NCI-H146 (cell line): ENCODE results near the gene PRSS48.
"Not testable (repeated sequence)": the region's sequence is repeated elsewhere in the genome, so short reads cannot be mapped to it uniquely, and the experiment has no call there.

Experiments
- DNase-seq: peaks from one replicate; lab custom pipeline; 2025; lab: John Stamatoyannopoulos, UW

Gene PRSS48

GRCh38 chr4:151318307-151319006, 41.5 kb downstream of the PRSS48 start:
- DNase-seq, result no peak

- DNase-seq, result no peak
Measured at GRCh38 chr4:151319490-151319889, 42.5 kb downstream of the PRSS48 start.

- no peak for DNase-seq
Measured at GRCh38 chr4:151321586-151321985, 44.6 kb downstream of the PRSS48 start.

- DNase-seq, result not testable (repeated sequence)
Measured at GRCh38 chr4:151322161-151322560, 45.2 kb downstream of the PRSS48 start.

GRCh38 chr4:151322570-151322969, 45.6 kb downstream of the PRSS48 start:
- DNase-seq, result no peak

- DNase-seq, result no peak
Measured at GRCh38 chr4:151323667-151324066, 46.7 kb downstream of the PRSS48 start.

- no peak for DNase-seq
Measured at GRCh38 chr4:151324124-151324751, 47.3 kb downstream of the PRSS48 start.

GRCh38 chr4:151324752-151325110, 47.8 kb downstream of the PRSS48 start:
- DNase-seq, result no peak

GRCh38 chr4:151325111-151325948, 48.4 kb downstream of the PRSS48 start, which contains the start of gene SH3D19:
Gene SH3D19 (minus strand): TSS chr4:151325605. CDS start chr4:151325352, 253 bp downstream.
- DNase-seq, result no peak

- no peak for DNase-seq
Measured at GRCh38 chr4:151325949-151326246, 48.9 kb downstream of the PRSS48 start.

- DNase-seq, result no peak
Measured at GRCh38 chr4:151329217-151330007, 52.5 kb downstream of the PRSS48 start.

GRCh38 chr4:151331276-151332042, 54.5 kb downstream of the PRSS48 start:
- DNase-seq, result no peak

GRCh38 chr4:151339467-151339866, 62.5 kb downstream of the PRSS48 start:
- DNase-seq, result no peak

GRCh38 chr4:151340751-151341385, 63.9 kb downstream of the PRSS48 start:
- DNase-seq, result no peak
